GM21367 (cell line): Measurements from ENCODE around the gene PLB1.

Source experiments
- ATAC-seq: cut with Tn5 transposase; IDR thresholded peaks from one replicate; pipeline ENCODE4 v1.9.1; 2021; ENCODE audit not compliant: unreplicated experiment

The PLB1 gene

DNA sequence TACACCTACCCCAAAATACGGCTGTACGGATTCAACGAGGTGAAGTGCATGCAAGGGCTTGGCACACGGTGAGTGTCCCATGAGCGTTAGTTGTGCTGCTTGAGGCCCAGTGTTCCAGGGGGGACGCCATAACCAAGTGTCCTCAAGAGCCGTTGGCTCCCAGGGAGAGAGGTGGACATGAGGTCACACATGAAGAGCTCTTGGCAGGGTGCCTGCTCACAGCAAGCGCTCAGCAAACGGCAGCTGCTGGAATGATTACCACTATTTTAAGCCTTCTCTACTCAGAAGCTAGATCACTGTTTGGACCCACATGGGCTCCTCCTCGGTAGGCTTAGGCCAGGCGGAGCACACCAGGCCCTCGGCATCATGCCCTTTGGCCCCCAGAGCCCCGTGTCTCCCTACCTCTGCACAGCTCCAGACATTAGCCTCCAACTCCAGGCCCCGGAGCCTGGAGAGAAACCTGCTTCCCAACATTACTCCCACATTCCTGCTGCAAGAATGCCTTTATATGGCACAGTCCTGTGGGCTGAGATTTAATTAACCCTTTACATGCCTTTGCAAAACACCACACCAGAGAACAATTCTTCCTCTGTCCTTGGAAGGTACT, 187.3 kb downstream of the PLB1 start:
- ATAC-seq: no peak

DNA sequence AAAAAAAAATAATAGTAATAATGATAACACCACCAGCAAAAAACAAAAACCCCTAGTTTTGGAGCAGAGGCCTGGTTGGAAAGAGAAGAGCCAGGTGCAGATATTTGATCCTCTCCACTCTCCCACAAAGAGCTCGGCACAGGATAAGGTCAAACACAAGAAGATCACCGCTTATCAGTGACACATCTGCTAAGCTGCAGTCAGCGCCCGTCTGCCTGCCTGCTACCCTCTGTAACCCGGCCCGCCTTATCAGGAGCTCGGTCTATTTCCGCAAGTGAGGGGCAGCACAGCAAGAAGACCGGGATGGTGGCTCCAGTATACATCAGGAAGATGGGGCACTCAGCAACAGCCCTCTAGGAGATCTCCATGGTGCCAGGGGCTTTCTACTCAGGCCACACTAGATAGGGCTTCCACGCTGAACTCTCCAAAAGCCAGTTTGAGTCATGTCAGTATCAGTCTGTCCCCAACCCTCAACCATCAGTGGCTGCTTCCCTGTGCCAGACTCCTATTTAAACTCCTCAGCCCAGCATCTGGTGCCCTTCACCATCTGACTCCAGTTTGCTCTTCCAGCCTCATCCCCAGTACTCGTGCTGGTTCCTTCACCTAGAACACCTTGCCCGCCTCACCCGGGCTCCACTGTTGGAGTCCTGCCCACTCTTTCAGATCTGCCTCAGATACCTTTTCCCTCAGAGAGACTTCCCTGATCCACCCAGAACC, 188.4 kb downstream of the PLB1 start:
- ATAC-seq: no peak

DNA sequence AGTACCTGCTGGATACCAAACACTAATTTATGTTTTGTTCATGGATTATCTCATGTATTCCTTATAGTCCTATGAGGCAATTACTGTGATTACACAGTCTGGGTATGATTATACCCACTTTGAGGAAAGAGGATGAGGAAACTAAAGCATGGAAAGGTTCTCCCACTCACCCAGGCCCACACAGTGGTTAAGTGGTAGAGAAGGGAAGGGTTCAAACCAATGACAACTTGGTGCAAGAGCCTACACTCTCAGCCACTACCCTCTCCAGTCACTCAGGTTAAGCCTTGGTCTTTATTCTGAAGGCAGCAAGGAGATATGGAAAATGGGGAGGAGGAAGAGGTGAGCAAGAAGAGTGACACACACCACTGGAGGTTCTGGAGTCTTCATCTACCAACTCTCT, 191.3 kb downstream of the PLB1 start:
- ATAC-seq: no peak

DNA sequence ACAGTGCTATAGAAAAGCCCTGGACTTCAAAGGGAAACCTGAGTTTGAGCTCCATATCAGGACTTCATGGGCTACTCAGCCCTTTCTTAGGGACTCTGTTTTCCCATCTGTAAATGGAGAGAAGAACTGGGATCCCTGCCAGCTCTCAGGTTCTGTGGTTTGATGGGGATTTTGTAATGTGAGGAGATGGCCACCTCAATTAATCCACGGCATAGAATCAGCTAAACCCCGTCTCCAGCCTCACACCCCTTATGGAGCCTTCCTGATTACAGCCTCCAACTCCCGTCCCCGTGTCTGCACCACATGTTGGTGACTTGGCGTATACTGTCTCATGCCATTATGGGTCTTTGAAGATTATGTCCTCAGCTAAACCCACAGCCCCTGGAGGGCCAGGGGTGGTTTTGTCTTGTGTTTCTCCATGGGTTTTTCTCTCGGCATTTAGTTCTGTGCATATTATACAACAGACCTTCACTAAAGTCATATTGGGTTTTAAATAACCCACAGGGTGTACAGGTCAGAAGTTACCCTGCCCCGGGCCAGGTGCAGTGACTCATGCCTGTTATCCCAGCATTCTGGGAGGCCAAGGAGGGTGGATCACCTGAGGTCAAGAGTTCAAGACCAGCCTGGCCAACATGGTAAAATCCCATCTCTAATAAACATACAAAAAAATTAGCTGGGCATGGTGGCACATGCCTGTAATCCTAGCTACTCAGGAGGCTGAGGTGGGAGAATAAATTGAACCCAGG, 192.0 kb downstream of the PLB1 start:
- no peak for ATAC-seq

DNA sequence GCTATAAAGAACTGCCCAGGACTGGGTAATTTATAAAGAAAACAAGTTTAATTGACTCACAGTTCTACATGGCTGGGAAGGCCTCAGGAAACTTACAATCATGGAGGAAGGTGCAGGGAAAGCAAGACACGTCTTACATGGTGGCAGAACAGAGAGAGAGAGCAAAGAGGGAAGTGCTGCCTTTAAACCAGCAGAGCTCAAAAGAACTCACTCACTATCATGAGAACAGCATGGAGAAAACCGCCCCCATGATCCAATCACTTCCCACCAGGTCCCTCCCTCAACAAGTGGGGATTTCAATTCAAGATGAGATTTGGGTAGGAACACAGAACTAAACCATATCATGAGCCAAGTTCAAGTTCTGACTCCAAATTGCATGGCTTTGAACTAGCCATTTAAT, 193.0 kb downstream of the PLB1 start:
- ATAC-seq: no peak

DNA sequence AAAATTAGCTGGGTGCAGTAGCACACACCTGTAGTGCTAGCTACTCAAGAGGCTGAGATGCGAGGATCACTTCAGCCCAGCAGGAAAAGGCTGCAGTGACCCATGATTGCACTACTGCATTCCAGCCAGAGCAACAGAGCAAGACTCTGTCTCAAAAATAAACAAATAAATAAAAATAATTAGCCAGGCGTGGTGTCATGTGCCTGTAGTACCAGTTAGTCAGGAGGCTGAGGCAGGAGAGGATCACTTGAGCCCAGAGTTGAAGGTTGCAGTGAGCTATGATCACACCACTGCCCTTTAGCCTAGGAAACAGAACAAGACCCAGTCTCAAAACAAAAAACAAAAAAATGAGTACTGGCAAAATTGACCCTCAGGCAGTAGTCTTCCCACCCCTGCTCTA, 193.9 kb downstream of the PLB1 start:
- ATAC-seq: no peak

DNA sequence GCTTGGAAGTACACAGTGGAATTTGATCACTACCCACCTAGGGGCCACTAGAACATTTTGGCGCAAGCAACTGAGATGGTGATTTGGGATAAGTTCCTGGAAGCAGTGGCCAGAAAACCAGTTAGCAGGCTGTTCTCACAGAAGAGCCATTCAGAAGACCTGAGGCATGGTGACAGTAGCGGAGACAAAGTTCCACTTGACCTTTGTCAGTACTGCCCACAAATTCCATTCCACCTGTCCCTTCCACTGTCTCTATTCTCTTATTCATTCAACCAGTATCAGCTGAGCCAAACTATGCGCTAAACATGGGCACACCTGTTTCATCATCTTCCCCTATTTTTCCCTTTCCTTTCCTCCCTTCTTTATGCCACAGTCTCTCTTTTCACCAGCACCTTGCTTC, 196.6 kb downstream of the PLB1 start:
- no peak for ATAC-seq

DNA sequence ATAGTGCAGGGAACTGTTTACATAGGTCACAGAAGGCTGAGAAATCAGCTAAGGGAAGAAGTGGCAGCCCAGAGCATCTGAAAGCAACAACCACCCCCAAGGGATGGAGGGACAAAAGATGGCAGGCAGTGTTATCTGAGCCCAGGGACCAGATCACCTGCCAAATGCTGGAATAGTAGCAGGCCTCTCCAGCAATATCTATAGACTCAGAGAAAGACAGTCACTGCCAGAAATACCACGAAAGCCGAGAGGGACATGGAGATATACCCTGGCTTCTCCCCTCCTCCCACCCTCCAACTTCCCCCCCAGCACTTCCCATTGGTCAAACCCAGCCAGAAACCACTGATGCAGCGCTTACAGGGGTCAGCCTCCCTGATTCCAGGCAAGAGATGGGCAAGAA, 197.4 kb downstream of the PLB1 start:
- no peak for ATAC-seq
